Fibroblast of the aortic adventitia (primary cell): ENCODE measurements around the gene SLC11A1. TPM values are rescaled to one million over a fixed set of nuclear protein-coding genes. Genes with fewer than 3 reads are reported as not detected.

Experiments
- DNase-seq: peaks from one replicate; pipeline ENCODE4 v3.0.0-alpha.2; 2010; ENCODE audit warnings: low read depth
- H3K4me3 ChIP-seq: 2 replicates; pipeline ENCODE4 v1.5.1; 2011; ENCODE audit warnings: low read depth, mild to moderate bottlenecking, control low read depth, low read length, moderate library complexity
- small RNA-seq: library from RNA; depleted of rRNA; stranded (forward); fragments of <200 nt; gene quantifications from one replicate; pipeline ENCODE3, GENCODE V24; 2012
- total RNA-seq: library from RNA; depleted of rRNA; stranded (reverse); fragments of >200 nt; gene quantifications from 2 replicates; pipeline ENCODE4 v1.2.3, GENCODE V29; 2012; ENCODE audit warnings: low replicate concordance
- TF ChIP-seq, protein P1 (sequence below): IDR thresholded peaks from 2 replicates; pipeline ENCODE4 v1.5.1; 2011; ENCODE audit warnings: mild to moderate bottlenecking, low read length, control low read depth, inconsistent platforms; ENCODE audit not compliant: insufficient read depth

The SLC11A1 gene
- total RNA-seq, 1 donor: 0.09 TPM

DNA sequence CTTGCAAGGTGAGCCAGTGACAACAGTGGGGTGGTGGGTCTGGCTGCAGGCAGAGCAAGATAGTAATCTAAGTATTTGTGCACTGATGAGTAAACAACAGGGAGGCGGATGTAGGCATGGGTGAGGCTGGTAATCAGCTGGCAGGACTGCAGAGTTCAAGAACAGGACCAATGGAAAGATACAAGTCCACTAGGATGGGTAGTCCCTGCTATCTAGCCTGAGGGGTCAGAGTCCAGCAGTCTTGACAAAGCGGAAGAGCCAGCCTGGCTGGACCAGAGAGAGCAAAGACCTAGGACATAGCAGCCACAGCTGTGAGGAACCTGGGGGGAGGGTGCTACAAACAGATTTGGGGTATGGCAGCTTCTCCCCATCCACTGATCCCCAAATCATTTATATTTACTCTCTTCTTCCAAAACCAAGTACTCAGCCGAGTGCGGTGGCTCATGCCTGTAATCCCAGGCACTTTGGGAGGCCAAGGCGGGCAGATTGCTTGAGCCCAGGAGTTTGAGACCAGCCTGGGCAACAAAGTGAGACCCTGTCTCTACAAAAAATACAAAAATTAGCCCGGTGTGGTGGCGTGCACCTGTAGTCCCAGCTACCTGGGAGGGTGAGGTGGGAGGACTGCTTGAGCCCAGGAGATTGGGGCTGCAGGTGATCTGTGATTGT lies 62.8 kb downstream of the SLC11A1 start:
- H3K4me3 ChIP-seq: no peak overlapping the region
- no peak for DNase-seq
- TF ChIP-seq, protein P1, sequence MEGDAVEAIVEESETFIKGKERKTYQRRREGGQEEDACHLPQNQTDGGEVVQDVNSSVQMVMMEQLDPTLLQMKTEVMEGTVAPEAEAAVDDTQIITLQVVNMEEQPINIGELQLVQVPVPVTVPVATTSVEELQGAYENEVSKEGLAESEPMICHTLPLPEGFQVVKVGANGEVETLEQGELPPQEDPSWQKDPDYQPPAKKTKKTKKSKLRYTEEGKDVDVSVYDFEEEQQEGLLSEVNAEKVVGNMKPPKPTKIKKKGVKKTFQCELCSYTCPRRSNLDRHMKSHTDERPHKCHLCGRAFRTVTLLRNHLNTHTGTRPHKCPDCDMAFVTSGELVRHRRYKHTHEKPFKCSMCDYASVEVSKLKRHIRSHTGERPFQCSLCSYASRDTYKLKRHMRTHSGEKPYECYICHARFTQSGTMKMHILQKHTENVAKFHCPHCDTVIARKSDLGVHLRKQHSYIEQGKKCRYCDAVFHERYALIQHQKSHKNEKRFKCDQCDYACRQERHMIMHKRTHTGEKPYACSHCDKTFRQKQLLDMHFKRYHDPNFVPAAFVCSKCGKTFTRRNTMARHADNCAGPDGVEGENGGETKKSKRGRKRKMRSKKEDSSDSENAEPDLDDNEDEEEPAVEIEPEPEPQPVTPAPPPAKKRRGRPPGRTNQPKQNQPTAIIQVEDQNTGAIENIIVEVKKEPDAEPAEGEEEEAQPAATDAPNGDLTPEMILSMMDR: no peak

- no peak overlapping the region for H3K4me3 ChIP-seq
- TF ChIP-seq, protein P1: no peak
- DNase-seq: no peak
These were observed 63.5 kb downstream of the SLC11A1 start for GRCh38 chr2:218445602-218446001.

Small RNAs within 50 kb of the gene (small RNA-seq; reads per million reads assigned to genes)
- gene MIR26B: 1,212 reads per million, percentile 99 among the genes with 10 or more reads in this experiment
- not detected for gene MIR6810

Other genes starting within 250 kb of the SLC11A1 start
- not detected in 2 replicates for gene CXCR1, start 215.3 kb upstream of the SLC11A1 start, total RNA-seq
- gene ARPC2, start 165.1 kb upstream of the SLC11A1 start, total RNA-seq: 121 and 368 TPM in 2 replicates
- gene GPBAR1, start 121.3 kb upstream of the SLC11A1 start, total RNA-seq: 0.27 TPM in 1 of 2 replicates, not detected in the other
- 64.4 and 262 TPM in 2 replicates for gene AAMP, start 112.1 kb upstream of the SLC11A1 start, total RNA-seq
- gene PNKD, start 111.8 kb upstream of the SLC11A1 start, total RNA-seq: 17.4 and 27.2 TPM in 2 replicates
- gene TMBIM1, start 89.8 kb upstream of the SLC11A1 start, total RNA-seq: 107 and 185 TPM in 2 replicates
- not detected in 2 replicates for gene CATIP, start 25.4 kb upstream of the SLC11A1 start, total RNA-seq
- 53.6 and 70.4 TPM in 2 replicates for gene CTDSP1, start 17.6 kb downstream of the SLC11A1 start, total RNA-seq
- gene VIL1, start 36.9 kb downstream of the SLC11A1 start, total RNA-seq: not detected in 2 replicates
- gene USP37, start 186.1 kb downstream of the SLC11A1 start, total RNA-seq: 14.8 and 16.1 TPM in 2 replicates
- gene CNOT9, start 186.6 kb downstream of the SLC11A1 start, total RNA-seq: 32.9 and 77.0 TPM in 2 replicates
- 1.2 and 6.4 TPM in 2 replicates for gene PLCD4, start 225.6 kb downstream of the SLC11A1 start, total RNA-seq